GM19467 (cell line): Measurements from ENCODE around the gene TMEM72.
A peak's percentile ranks its signal among the peaks of the same experiment; 100 is the strongest.

Experiments used
- ATAC-seq: cut with Tn5 transposase; IDR thresholded peaks from one replicate; pipeline ENCODE4 v1.9.1; 2021; ENCODE audit warnings: mild to moderate bottlenecking, moderate library complexity; ENCODE audit not compliant: unreplicated experiment

Gene TMEM72

DNA sequence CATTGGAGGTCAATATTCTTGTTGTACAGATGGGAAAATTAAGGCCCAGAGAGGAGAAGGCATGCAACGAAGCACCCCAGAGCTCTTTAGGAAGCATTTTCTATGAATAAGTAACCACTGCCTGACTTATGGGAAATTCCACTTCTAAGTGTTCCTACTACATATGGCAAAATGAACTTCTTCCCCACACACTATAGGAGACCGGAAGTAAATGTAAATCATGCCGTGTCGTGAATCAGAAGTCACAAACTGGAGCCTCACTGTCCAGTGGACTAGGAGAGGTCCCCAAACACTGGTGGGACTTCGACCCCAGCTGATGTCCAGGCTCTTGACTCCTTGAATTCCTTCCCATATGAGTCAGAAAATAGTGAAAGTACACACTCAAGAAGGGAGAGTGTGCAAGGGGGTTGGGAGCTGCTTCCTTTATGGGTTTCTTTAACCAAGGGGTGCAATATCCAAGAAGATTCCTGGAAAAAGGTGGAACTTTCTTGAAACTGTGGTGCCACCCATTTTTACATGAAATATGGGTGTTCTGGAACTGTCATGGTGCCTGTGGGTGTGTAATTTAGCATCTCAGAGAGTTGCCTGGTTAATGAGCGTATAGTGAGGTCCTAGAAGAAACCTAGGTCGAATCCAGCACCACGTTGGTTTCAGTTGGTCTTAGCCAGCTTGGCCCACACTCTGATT is 55.1 kb downstream of the TMEM72 start:
- ATAC-seq: peak; percentile 31

DNA sequence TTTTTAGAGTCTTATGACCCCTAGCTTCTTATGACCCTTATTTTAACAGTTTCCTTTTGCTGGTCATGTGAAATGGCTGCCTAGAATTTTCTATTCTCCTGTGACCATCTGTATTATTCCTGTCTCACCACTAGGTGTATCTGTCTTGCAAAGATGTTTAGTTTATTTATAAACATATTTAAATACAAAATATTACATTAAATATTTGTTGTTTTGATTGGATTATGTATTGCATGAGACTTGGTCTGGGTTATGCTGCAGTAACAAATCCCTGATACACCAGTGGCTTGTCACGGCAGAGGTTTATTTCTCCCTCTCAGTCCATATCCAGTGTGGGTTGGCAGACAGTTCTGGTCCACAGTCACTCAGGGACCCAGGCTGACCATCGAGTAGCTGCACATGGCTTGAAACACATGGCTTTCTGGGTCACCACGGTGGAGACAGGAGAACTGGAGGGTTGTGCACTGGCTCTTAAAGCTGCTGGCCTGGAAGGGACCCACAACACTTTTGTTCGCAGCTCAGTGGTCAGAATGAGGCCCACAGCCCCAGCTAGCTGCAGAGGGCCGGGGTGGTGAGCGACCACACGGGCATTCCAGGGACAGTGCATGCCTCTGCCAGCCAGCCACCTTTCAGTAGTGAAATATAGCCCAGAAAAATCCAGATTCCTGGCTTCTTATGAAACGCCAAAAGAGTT is 55.8 kb downstream of the TMEM72 start:
- ATAC-seq: no peak

DNA sequence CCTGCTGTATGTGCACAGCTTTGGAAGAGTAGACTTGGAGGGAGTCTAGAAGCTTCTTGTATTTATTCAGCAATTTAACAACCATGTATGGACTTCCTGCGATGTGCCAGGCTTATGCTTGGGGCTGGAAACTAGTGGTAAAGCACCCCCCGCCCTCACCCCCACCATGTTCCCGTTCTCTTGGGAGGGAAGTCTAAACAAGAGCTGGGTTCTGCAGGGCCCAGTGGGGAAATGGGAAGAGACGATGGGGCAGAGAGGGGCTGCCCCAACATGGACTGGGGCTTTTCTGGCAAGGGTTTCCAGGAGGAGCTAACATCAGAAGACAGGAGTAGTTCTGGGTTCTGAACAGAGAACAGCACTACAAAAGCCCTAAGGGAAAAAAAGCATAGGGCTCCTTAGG is 56.5 kb downstream of the TMEM72 start:
- no peak for ATAC-seq

DNA sequence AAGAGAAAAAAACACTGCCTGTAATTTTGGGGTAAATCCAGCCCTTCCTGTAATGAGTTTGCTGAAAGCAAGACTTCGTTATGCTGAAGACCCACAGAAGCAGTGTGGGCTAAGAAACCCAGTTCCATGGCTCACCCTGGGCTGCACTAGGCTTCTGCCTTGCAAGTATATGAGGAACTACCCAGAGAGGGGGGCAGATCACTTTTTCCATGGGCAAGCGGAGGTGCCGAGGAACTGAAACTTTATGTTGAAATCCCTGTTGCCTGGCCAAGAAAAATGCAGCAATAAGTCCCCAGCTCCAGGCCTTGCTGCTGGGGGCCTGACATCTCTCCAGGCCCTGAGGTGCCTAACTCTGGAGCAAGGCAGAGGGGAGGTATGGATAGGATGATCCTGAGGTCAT is 57.0 kb downstream of the TMEM72 start:
- ATAC-seq: no peak

DNA sequence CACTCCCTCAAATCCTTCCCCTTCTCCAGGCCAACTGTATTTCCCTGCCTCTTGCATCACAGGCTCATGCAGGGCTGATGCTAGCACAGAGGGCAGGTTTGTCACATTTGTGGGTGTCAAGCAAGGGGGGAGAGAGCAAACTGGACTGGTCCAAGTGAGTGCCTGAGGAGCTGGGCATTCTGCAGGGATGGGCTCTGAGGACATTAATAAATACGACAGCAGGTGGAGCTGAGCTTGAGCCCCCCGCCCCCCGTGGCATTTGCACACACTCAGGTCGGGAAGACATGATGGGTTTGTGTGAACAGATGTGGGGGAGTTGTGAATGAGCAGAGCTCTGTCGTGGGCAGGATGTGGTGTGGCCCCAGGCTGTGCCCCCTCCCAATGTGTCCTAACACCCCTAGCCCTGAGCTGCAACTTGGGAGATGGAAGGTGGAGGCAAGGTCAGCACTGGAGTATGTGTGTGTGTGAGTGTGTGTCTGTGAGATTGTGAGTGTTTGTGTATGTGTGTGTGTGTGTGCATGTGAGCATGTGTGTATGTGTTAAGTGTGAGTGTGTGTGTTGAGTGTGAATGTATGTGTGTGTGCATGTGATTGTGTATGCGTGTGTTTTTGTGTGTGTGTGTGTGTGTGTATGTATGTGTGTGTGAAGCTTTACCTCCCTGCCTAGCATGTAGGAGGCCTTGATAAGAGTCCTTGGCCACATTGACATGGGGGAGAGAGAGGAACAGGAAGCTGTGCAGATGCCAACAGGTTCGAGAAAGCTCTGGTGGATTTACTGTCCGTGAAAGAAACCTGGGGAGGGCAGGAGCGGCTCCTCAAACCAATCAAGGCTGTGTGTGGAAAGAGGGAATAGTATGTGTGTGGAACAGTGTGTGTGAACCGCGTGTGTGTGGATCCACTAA is 57.6 kb downstream of the TMEM72 start:
- ATAC-seq: no peak

DNA sequence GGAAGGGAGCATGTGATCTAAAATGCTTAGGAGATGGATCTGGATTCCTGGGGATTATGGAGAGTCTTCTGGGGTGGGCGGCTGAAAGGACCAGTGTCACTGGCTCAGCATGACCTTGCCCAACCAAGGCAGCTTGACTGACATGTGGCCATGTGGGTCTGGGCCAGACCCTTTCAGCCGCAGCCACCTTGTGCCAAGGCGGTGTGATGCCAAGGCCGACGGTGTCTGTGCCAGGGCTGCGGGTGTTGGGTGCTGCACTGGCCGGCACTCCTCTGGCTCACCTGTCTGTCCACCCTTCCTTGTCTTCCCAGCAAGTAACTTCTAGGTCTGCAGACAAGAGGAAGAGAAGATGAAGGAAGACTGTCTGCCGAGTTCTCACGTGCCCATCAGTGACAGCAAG is 58.7 kb downstream of the TMEM72 start:
- ATAC-seq: no peak

DNA sequence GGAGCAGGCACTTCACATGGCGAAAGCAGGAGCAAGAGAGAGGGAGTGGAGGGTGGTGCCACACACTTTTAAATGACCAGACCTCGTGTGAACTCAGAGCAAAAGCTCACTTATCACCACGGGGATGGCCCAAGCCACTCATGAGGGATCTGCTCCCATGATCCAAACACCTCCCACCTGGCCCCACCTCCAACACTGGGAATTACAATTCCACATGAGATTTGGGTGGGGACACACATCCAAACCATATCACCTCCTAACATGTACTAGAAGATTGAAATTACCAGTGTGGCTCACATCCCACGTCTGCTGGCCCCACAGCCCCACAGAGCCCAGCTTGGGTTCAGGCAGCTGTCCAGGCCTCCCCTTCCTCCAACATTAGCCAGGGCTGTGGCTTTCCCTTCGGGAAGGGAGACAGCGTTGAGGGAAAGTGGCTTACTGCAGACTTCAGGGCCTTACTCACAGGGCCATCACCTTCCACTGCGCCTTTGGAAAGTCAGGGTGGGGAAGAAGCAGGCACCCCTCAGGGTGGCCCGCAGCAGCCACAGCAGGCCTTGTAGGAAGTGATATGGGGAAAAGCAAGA is 59.8 kb downstream of the TMEM72 start:
- no peak for ATAC-seq

DNA sequence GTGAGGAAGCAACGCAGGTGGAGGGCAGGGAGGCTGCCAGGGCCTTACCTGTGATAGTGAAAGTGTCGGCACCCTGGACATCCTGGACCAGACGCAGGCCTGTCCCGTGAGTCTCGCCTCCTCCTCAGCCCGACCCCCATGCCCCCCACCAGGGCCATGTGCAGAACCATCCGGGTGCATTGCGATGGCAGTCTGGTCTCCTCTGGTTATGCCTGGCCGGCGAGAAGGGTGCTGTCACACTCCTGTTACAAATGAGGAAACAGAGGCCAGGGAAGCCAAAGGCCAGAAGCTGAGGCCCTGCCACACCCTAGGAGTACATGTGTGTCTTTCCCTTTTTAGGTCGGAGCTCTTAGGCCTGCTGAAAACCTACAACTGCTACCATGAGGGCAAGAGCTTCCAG is 60.3 kb downstream of the TMEM72 start:
- ATAC-seq: no peak

DNA sequence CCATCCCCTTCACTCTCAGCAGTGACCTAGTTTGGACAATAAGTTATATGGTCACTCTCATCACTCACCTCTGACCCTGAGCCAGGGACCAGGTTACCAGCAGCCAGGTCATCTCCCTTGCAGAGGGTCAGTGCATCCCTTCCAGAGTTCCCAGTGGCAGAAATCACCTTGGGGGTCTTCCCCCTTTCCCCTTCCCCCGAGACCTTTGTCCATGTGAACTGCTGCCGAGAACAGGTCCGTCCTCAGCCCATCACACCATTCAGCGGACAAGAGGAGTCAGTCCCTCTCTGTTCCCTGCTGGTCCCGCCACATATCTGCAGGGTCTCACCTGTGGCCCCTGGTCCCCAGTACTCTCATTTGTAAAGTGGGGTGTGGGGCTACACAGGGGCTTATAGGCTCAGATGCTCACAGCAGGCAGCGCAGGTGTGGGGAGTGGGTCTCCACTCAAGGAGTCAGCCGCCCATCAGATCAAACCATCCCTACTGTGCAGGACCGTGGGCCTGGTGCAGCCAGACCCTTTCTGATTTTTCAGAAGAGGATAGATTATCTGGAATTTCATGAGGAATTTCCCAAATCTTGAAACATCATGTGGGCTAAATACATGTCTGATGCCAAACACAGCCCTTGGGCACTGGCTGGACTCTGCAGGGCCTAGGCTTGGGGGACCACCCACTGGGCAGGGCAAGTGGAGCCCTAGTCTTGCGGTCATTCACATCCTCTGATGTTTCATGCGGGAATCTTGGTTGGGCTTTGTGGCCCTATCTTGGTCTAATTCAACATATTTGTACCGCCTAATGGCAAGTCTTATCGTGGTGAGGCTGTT is 61.0 kb downstream of the TMEM72 start:
- ATAC-seq: no peak

DNA sequence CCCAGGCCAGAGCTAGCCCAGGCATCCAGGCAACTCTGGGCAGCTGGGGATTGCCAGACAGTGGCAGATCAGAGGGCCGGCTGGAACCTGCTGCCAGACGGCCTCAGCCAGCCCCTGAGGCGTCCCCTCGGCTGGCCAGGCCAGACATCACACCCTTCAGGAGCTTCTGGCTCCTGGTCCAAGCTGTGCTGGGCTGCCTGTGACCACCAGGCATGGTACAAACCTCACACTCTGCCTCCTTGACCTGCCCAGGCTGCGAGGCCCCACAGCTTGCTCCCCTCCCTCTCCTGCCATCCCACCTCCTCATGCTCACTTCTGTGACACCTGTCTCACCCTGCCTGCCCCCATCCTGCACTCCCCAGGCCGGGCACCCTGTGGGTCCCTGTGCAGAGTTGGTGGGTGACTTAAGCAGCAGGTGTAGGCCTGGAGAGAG is 61.8 kb downstream of the TMEM72 start:
- ATAC-seq: no peak

DNA sequence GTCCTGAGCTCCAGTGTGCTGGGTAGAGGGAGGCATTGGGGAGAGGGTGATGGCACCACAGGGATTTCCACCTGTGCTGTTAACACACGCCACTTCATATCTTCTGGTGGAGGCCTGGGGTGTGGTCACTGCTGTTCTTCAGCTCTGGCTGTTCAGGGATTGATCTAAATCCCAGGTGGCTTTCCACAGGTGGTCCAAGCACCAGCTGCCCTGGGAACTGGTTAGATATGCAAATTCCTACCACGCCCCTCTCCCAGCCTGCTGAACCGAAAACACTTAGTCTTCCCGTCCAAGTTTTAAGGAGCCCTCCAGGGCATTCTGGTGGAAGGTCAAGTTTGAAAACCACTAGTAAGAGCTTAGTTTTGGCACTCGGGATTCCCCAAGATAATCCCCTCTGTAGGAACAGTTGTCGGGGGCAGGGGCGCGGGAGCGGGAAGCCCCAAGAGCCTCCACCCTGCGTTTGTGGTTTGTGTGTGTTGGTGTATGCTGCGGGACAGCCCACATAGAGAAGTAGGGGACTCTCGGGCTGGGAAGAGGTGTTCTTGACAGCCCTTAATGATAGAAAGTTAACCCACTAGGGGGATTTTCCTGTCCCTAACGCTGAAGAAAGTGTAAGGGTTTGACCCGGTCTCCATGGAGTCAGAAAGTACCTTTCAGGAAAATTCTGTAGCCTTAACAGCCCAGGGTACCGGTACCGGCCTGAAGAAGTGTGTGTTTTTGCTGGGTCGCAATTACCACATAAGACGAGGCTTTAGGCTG is 62.4 kb downstream of the TMEM72 start:
- ATAC-seq: no peak

DNA sequence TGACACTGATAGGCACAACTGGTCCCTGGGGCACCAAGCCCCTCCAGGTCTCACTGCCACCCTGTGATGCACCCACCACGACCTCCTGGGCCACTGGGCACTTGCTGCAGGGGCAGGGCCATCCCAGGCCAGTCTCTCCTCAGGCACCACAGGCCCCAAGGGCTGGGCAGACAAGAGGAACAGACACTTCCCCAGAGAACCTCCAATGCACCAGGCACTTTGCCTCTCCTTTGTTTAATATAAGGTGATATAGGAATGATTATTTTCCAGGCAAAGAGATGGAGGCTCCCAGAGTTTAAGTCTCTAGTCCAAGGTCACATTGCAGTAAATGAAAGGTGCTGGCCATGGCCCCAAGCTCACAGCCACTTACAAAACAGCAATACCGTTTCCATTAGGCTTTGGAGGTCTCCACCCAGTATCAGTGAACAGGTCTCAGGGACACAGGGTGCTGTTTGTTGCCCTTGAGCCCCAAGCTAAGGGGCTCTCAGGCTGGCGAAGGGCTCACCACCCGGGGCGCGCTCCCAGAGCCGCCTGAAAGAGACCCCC is 63.0 kb downstream of the TMEM72 start:
- ATAC-seq: no peak

DNA sequence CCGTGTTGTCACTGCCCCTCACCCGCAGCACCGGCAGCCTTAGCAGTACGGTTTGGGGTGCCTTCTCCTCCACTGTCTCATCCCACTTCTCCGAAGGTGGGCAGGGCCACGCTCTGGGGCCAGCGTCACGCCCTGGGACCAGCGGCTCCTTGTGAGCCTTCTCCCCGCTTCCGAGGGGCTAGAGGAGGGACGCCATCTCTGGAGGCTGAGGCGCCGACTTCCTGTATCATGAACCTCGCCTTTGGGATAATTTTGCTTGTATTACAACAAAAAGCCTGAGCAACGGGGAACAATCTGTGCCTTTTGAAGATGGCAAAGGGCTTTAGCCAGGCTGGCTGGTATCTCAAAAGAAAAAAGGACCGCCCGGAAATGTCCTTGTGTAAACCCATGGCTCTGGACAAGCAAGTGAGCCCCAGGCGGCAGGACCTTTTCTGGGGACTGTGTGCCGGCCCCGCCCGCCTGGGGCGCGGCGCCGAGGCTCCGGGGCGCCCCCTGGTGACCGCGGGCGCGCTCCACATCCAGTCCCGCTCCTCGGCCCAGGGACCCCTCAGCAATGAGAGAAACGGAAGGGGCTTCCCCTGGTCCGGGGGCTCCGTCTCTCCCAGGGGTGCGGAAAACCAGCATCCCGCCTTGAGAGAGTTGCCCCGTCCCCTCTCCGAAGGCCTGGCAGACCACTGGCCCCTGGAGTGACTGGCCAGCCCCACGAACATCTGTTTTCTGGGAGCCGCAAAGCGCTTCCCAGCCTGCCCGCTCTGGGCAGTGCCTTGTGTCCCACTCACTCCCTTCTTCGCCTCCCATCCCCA is 63.7 kb downstream of the TMEM72 start:
- ATAC-seq: peak; percentile 80

DNA sequence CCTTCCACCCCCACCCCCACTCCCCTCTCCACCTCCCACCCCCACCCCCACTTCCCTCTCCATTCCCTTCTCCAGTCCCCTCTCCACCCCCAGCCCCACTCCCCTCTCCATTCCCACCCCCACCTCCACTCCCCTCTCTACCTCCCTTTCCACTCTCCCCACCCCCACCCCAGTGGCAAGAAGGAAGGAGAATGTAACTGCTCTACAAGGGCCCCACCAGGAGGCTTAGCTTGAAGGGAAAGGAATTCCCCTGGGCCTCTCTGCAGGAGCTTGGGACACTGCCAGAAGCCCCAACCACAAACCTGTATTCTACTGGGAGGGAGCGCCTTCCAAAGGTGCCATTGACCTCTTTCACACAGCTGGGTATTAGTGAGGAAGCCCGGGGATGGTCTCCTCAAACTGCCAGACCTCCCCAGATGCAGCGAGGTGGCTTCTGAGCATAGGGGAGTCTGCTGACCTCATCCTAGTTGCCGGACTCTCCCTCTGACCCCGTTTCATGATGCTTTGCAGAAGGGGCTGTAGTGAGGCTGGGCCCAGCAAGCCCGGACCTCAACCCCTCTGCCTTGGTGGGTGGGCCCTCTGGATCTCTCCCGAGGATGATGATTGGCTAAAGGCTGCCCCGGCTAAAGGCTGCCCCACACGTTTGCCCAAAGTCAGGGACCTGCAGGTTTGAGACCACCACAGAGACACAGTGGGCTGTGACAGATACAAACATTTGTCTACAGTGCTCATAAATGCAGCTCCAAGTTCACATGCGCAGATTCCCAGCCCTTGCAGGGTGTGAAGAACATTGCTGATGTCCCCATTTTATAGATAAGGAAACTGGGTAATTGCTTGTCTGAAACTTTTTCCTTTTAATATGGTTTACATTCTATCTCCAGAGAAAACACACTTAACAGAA is 64.5 kb downstream of the TMEM72 start:
- ATAC-seq: no peak

DNA sequence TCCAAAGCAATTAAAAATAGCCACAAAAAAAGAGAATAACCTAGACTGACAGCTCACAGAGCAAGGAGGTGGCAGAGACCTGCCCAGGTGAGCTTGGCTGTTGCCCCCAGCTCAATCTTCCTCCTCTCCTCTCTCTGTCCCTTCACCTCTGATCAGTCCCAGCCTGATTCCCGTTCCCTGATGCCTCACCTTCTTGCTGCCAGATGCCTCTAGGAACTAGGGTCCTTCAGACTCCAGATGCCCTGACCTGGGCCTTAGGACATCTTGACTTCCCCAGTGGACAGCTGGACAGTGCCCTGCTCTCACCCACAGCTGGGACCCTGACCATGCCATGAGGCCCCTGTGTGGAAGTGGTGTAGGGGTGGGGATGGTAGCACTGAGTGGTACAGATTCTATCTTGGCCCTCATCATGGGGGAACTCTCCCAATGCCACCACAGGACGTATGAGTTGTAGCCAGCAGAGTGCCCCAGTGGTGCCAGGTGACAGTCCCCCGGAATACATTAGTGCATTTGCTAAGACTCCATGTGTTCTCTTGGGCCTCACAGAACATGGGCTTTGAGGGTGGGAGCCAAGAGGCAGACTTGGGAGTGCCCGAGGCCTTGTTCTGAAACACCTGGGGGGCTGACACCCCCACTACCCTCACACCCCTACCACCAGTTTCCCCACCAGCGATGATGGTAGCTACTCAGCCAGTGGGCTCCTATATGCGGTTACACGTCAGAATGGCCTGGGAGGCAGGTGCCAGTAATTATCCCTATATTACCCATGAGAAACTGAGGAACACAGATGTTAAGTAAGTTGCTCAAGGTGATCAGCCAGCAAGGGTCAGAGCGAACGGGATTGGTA is 65.4 kb downstream of the TMEM72 start:
- no peak for ATAC-seq

DNA sequence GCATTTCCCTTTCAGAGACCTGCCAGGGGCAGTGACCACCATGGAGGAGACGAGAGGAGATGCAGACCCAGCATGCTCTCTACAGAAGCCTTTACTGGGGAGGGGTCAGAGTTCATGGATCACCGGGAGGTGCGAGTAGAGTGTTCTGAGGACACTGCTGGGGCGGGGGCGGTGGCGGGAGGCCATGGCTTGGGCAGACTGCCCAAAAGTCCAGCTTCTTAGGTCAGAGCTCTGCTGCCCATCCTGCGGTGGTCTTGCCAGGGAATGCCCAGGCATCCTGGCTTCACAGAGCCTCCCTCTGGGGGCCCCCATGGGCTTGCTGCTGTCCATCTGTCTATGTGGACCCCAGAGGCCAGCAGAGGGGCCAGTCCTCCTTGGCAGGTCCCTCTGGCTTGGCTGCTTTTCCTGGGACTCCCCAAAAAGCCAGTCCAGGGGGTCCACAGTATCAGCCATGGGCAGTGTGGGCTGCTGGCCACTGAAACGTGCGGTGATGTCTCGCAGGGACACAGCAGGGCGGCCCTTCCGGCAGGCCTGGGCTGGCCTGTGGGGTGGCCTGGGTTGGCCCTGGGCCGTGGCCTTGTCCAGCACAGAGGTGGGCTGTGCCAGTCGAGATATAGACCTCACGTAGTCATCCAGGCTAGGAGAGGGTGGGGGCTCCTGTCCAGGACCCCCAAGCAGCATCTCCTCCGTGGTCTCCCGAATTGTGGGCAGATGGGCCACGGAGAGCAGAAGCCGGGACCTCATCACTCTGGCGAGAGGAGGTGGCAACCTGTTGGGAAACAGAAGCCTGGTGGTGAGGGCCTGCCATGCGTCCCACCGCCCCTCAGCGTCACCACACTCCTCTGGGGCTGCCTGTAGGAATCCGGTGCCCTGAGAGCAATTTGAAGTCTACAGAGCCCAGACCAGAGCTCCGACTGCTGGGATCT is 66.4 kb downstream of the TMEM72 start:
- ATAC-seq: no peak
